ENCODE measurements around the gene IVD. TPM values are rescaled to one million over a fixed set of nuclear protein-coding genes. Genes with fewer than 3 reads are reported as not detected.

Gene IVD
- total and polyA plus RNA-seq, 9 of the 15 experiments (the other 6 are each of a cell fraction or from before 2014, with no cell fraction given), result 0.15 to 4.5 (median 2.4) TPM

DNA sequence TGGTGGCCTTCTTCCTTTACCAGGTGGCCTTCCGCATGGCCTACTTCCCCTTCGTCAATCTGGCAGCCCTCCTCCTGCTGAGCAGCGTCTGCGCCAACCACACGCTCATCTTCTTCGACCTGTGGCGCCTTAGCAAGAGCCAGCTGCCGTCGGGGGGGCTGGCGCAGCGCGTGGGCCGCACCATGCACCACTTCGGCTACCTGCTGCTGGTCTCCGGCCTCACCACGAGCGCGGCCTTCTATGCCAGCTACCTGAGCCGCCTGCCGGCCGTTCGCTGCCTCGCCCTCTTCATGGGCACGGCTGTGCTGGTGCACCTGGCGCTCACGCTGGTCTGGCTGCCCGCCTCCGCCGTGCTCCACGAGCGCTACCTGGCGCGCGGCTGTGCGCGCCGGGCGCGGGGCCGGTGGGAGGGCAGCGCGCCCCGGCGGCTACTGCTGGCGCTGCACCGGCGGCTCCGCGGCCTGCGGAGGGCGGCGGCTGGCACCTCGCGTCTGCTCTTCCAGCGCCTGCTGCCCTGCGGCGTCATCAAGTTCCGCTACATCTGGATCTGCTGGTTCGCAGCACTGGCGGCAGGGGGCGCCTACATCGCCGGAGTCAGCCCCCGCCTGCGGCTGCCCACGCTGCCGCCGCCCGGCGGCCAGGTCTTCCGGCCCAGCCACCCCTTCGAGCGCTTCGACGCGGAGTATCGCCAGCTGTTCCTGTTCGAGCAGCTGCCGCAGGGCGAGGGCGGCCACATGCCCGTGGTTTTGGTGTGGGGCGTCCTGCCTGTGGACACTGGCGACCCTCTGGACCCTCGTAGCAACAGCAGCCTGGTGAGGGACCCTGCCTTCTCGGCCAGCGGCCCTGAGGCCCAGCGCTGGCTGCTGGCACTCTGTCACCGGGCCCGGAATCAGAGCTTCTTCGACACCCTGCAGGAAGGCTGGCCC lies 37.6 kb upstream of the IVD start (continued):
- TF ChIP-seq, protein P1, sequence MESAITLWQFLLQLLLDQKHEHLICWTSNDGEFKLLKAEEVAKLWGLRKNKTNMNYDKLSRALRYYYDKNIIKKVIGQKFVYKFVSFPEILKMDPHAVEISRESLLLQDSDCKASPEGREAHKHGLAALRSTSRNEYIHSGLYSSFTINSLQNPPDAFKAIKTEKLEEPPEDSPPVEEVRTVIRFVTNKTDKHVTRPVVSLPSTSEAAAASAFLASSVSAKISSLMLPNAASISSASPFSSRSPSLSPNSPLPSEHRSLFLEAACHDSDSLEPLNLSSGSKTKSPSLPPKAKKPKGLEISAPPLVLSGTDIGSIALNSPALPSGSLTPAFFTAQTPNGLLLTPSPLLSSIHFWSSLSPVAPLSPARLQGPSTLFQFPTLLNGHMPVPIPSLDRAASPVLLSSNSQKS (CRISPR knock-in tag; IDR thresholded peaks at IDR 0.05), result no peak
- TF ChIP-seq THRAP3 (IDR thresholded peaks at IDR 0.05; ENCODE audit: borderline replicate concordance) (no peak), L3MBTL2 (IDR thresholded peaks at IDR 0.05) (peak; percentile 99), ZZZ3 (IDR thresholded peaks at IDR 0.05) (no peak), MAFK (IDR thresholded peaks at IDR 0.05; ENCODE audit: low read length) (peak; percentile 23; the same call in 1 of the 2 replicates), SETDB1 (IDR thresholded peaks at IDR 0.05; ENCODE audit: low read length) (no peak), HNRNPUL1 (IDR thresholded peaks at IDR 0.05; ENCODE audit: low read length) (no peak), MTA3 (IDR thresholded peaks at IDR 0.05; ENCODE audit: borderline replicate concordance) (0 out of 2 replicates have a peak, but pooled peaks have one; percentile 48), RBM25 (IDR thresholded peaks at IDR 0.05; ENCODE audit: low read depth, low read length, severe bottlenecking) (no peak), SAP30 (IDR thresholded peaks at IDR 0.05; ENCODE audit: borderline replicate concordance, insufficient read depth, low read depth, low read length, poor library complexity, severe bottlenecking) (no peak), CBX1 (IDR thresholded peaks at IDR 0.05; ENCODE audit: low read depth) (0 out of 2 replicates have a peak, but pooled peaks have one; percentile 42), SMAD4 (CRISPR knock-in tag; conservative IDR thresholded peaks at IDR 0.05) (peak; percentile 80), TEAD4 (IDR thresholded peaks at IDR 0.05; ENCODE audit: low read length) (no peak), TEAD4 (CRISPR knock-in tag; IDR thresholded peaks at IDR 0.05; ENCODE audit: borderline replicate concordance) (no peak), EP300 (IDR thresholded peaks at IDR 0.05; ENCODE audit: low read length) (peak; percentile 19; the same call in 1 of the 2 replicates), FOXP1 (CRISPR knock-in tag; IDR thresholded peaks at IDR 0.05) (peak; percentile 35; the same call in 1 of the 2 replicates), RFX7 (CRISPR knock-in tag; IDR thresholded peaks at IDR 0.05) (no peak), HMGN3 (IDR thresholded peaks at IDR 0.05; ENCODE audit: borderline replicate concordance, extremely low read depth, insufficient read length, low read depth, low read length) (peak; percentile 80), ZNF282 (CRISPR knock-in tag; IDR thresholded peaks at IDR 0.05) (peak; percentile 97), SIRT6 (IDR thresholded peaks at IDR 0.05; ENCODE audit: low read depth, low read length) (no peak)
- TF ChIP-seq, protein P2, sequence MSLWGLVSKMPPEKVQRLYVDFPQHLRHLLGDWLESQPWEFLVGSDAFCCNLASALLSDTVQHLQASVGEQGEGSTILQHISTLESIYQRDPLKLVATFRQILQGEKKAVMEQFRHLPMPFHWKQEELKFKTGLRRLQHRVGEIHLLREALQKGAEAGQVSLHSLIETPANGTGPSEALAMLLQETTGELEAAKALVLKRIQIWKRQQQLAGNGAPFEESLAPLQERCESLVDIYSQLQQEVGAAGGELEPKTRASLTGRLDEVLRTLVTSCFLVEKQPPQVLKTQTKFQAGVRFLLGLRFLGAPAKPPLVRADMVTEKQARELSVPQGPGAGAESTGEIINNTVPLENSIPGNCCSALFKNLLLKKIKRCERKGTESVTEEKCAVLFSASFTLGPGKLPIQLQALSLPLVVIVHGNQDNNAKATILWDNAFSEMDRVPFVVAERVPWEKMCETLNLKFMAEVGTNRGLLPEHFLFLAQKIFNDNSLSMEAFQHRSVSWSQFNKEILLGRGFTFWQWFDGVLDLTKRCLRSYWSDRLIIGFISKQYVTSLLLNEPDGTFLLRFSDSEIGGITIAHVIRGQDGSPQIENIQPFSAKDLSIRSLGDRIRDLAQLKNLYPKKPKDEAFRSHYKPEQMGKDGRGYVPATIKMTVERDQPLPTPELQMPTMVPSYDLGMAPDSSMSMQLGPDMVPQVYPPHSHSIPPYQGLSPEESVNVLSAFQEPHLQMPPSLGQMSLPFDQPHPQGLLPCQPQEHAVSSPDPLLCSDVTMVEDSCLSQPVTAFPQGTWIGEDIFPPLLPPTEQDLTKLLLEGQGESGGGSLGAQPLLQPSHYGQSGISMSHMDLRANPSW (CRISPR knock-in tag; IDR thresholded peaks at IDR 0.05), result no peak
- TF ChIP-seq, protein P3, sequence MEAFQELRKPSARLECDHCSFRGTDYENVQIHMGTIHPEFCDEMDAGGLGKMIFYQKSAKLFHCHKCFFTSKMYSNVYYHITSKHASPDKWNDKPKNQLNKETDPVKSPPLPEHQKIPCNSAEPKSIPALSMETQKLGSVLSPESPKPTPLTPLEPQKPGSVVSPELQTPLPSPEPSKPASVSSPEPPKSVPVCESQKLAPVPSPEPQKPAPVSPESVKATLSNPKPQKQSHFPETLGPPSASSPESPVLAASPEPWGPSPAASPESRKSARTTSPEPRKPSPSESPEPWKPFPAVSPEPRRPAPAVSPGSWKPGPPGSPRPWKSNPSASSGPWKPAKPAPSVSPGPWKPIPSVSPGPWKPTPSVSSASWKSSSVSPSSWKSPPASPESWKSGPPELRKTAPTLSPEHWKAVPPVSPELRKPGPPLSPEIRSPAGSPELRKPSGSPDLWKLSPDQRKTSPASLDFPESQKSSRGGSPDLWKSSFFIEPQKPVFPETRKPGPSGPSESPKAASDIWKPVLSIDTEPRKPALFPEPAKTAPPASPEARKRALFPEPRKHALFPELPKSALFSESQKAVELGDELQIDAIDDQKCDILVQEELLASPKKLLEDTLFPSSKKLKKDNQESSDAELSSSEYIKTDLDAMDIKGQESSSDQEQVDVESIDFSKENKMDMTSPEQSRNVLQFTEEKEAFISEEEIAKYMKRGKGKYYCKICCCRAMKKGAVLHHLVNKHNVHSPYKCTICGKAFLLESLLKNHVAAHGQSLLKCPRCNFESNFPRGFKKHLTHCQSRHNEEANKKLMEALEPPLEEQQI (IDR thresholded peaks at IDR 0.05), result no peak
